Prostate gland (tissue), 2 donors: Measurements from ENCODE around the gene STAT2. TPM values are rescaled to one million over a fixed set of nuclear protein-coding genes. Genes with fewer than 3 reads are reported as not detected.
A peak's percentile ranks its signal among the peaks of the same experiment; 100 is the strongest.

Experiments used
- DNase-seq: peaks from one replicate; pipeline ENCODE4 v3.0.0-alpha.2; 2019; ENCODE audit warnings: low spot score
- H3K27ac ChIP-seq, 2 donors: fragments of 200-600 bp; sonication (generic); 2 replicates each; pipeline ENCODE4 v1.5.1; 2017 to 2019
- H3K27me3 ChIP-seq: fragments of 200-600 bp; sonication (generic); replicated peaks from 2 replicates; pipeline ENCODE4 v1.5.1; 2019; ENCODE audit not compliant: insufficient read depth
- H3K36me3 ChIP-seq, 2 donors: fragments of 200-600 bp; sonication (generic); 1 replicate in 1 of 2; 2 replicates in 1 of 2; pipeline versions ENCODE4 v1.5.1 to v1.8.1; 2017 to 2019
- H3K4me1 ChIP-seq: fragments of 200-600 bp; sonication (generic); replicated peaks from 2 replicates; pipeline ENCODE4 v1.5.1; 2019
- H3K4me3 ChIP-seq, 2 donors: fragments of 200-600 bp; sonication (generic); 2 replicates each; pipeline ENCODE4 v1.5.1; 2017 to 2019
- H3K9me3 ChIP-seq: fragments of 200-600 bp; sonication (generic); 2 replicates; pipeline ENCODE4 v1.5.1; 2017
- CTCF ChIP-seq, 4 experiments: fragments of 200-600 bp in 2 of 4; fragments of 450-650 bp in 2 of 4; sonication (generic) in 2 of 4; IDR thresholded peaks; 1 replicate in 3 of 4; 2 replicates in 1 of 4; pipeline ENCODE4 v1.5.1; 2016 to 2019; ENCODE audit warnings: antibody characterized with exemption in 4 of 4, mild to moderate bottlenecking in 2 of 4, moderate library complexity in 2 of 4
- POLR2A ChIP-seq: fragments of 450-650 bp; IDR thresholded peaks from one replicate; pipeline ENCODE4 v1.6.1; 2016; ENCODE audit warnings: antibody characterized with exemption, mild to moderate bottlenecking
- POLR2AphosphoS5 ChIP-seq: sonication (generic); formaldehyde crosslinking; IDR thresholded peaks from one replicate; pipeline ENCODE4 v1.6.1; 2017; ENCODE audit warnings: antibody characterized with exemption
- WGBS: methylation state at CpG from one replicate; pipeline ENCODE4 v1.1.5; 2018; 5-methylcytosine and 5-hydroxymethylcytosine counted together
- intact Hi-C: fragments of 100-400 bp; cut with DNase I; formaldehyde crosslinking; loops from one replicate; pipeline ENCODE4 v1.14.2; 2022
- total RNA-seq, 2 donors: library from RNA; depleted of rRNA; stranded (reverse); fragments of >200 nt; gene quantifications; one replicate each; pipeline ENCODE4 v1.1.0, GENCODE V29; 2016

STAT2 gene
- total RNA-seq, 2 donors from 2014 or later: 99.8 to 128 TPM

GRCh38 chr12:56334490-56334793 lies 25.5 kb downstream of the STAT2 start:
- H3K4me1 ChIP-seq: no peaks in the 10 kb centered on the region
- H3K36me3 ChIP-seq: no peaks in the 10 kb centered on the region
- intact Hi-C loops: no loop called here
- peak overlapping the region; percentile 88 to 89 for H3K27ac ChIP-seq
- no peaks in the 10 kb centered on the region for H3K27me3 ChIP-seq
- no peak for DNase-seq
- 4% methylated on average over 6 of the region's 6 CpGs for WGBS
- peak overlapping the region; percentile 46 to 53 for H3K4me3 ChIP-seq
- H3K9me3 ChIP-seq: no peaks in the 10 kb centered on the region
- TF ChIP-seq CTCF (IDR thresholded peaks at IDR 0.05) (no peak), POLR2AphosphoS5 (no peak), POLR2A (no peak)

GRCh38 chr12:56333679-56334489 lies 26.0 kb downstream of the STAT2 start, which contains the start of gene PAN2:
TSS of gene PAN2 (minus strand) at chr12:56334000. CDS start at chr12:56333094, 906 bp downstream.
- WGBS: under 1% methylated on average over 34 of the region's 45 CpGs
- no peaks in the 10 kb centered on the region for H3K36me3 ChIP-seq
- no peaks in the 10 kb centered on the region for H3K9me3 ChIP-seq
- peak; percentile 95 for DNase-seq
- peak within 1 kb of the TSS; percentile 88 to 89 for H3K27ac ChIP-seq
- peak; percentile 94 for TF ChIP-seq POLR2AphosphoS5
- TF ChIP-seq POLR2A: peak; percentile 48
- peak in 3 of 4 experiments; percentile 53 to 73 (median 57) for TF ChIP-seq CTCF (IDR thresholded peaks at IDR 0.05)
- no peaks in the 10 kb centered on the region for H3K4me1 ChIP-seq
- H3K27me3 ChIP-seq: no peaks in the 10 kb centered on the region
- intact Hi-C loops: no loop called here
- peak within 1 kb of the TSS; percentile 46 to 53 for H3K4me3 ChIP-seq

- Histone ChIP-seq H3K4me3 (peak overlapping the region; percentile 46 to 53), H3K4me1 (no peaks in the 10 kb centered on the region), H3K9me3 (no peaks in the 10 kb centered on the region), H3K36me3 (no peaks in the 10 kb centered on the region), H3K27ac (peak overlapping the region; percentile 88 to 89), H3K27me3 (no peaks in the 10 kb centered on the region)
- TF ChIP-seq POLR2A (no peak), CTCF (IDR thresholded peaks at IDR 0.05) (no peak), POLR2AphosphoS5 (no peak)
- DNase-seq: peak; percentile 6
- intact Hi-C loops: no loop called here
- 14% methylated on average over 8 of the region's 8 CpGs for WGBS
Measured at GRCh38 chr12:56333197-56333678, 26.7 kb downstream of the STAT2 start.

GRCh38 chr12:56332512-56333196 lies 27.3 kb downstream of the STAT2 start:
- WGBS: 95% methylated on average over 11 of the region's 11 CpGs
- Histone ChIP-seq H3K4me3 (peak overlapping the region; percentile 46 to 53), H3K4me1 (no peaks in the 10 kb centered on the region), H3K27ac (peak overlapping the region; percentile 88 to 89), H3K9me3 (no peaks in the 10 kb centered on the region), H3K27me3 (no peaks in the 10 kb centered on the region), H3K36me3 (no peaks in the 10 kb centered on the region)
- TF ChIP-seq POLR2A: no peak
- no peak for DNase-seq
- intact Hi-C loops: no loop called here

GRCh38 chr12:56330936-56331490 lies 28.9 kb downstream of the STAT2 start:
- H3K36me3 ChIP-seq: no peaks in the 10 kb centered on the region
- no peak for DNase-seq
- no peaks in the 10 kb centered on the region for H3K4me1 ChIP-seq
- no peak overlapping the region for H3K4me3 ChIP-seq
- TF ChIP-seq CTCF (IDR thresholded peaks at IDR 0.05) (no peak), POLR2AphosphoS5 (no peak), POLR2A (no peak)
- H3K27me3 ChIP-seq: no peaks in the 10 kb centered on the region
- 97% methylated on average over 7 of the region's 7 CpGs for WGBS
- intact Hi-C loops: no loop called here
- H3K27ac ChIP-seq: no peak overlapping the region
- no peaks in the 10 kb centered on the region for H3K9me3 ChIP-seq
